Smooth muscle cell of the brain vasculature (primary cell): Measurements from ENCODE around the gene ODAD3.
"Not testable (repeated sequence)": the region's sequence is repeated elsewhere in the genome, so short reads cannot be mapped to it uniquely, and the experiment has no call there.

Source experiments
- DNase-seq: peaks from one replicate; pipeline ENCODE4 v3.0.0-alpha.2; 2012; ENCODE audit warnings: low read depth, low spot score

Gene ODAD3

GRCh38 chr19:11460207-11460606, 25.3 kb upstream of the ODAD3 start:
- DNase-seq: no peak

GRCh38 chr19:11458912-11459311, 24.0 kb upstream of the ODAD3 start:
- not testable (repeated sequence) for DNase-seq

- no peak for DNase-seq
Observed at GRCh38 chr19:11458236-11458900, 23.4 kb upstream of the ODAD3 start.

- no peak for DNase-seq
Observed at GRCh38 chr19:11457831-11458230, 22.9 kb upstream of the ODAD3 start.

- no peak for DNase-seq
Observed at GRCh38 chr19:11457115-11457514, 22.2 kb upstream of the ODAD3 start.

- no peak for DNase-seq
Observed at GRCh38 chr19:11456659-11457058, 21.7 kb upstream of the ODAD3 start.

GRCh38 chr19:11455233-11455554, 20.3 kb upstream of the ODAD3 start:
- DNase-seq: not testable (repeated sequence)

- DNase-seq: no peak
Observed at GRCh38 chr19:11453468-11454341, 18.8 kb upstream of the ODAD3 start.

- no peak for DNase-seq
Observed at GRCh38 chr19:11452620-11453310, 17.8 kb upstream of the ODAD3 start.

- DNase-seq: no peak
Observed at GRCh38 chr19:11451871-11452619, 17.1 kb upstream of the ODAD3 start.

- DNase-seq: no peak
Observed at GRCh38 chr19:11451327-11451870, 16.5 kb upstream of the ODAD3 start.

- DNase-seq: no peak
Observed at GRCh38 chr19:11450570-11451326, 15.8 kb upstream of the ODAD3 start.

GRCh38 chr19:11448923-11449554, 14.1 kb upstream of the ODAD3 start:
- DNase-seq: no peak

- no peak for DNase-seq
Observed at GRCh38 chr19:11448410-11448809, 13.5 kb upstream of the ODAD3 start.

- DNase-seq: no peak
Observed at GRCh38 chr19:11447347-11448262, 12.7 kb upstream of the ODAD3 start.

GRCh38 chr19:11446652-11447301, 11.9 kb upstream of the ODAD3 start:
- DNase-seq: no peak

GRCh38 chr19:11446271-11446651, 11.3 kb upstream of the ODAD3 start:
- DNase-seq: no peak

GRCh38 chr19:11445141-11445540, 10.2 kb upstream of the ODAD3 start:
- no peak for DNase-seq

GRCh38 chr19:11444059-11444458, 9.1 kb upstream of the ODAD3 start:
- no peak for DNase-seq
